CD4-positive, alpha-beta T cell treated with Interleukin-6 at 100 ng/mL for 8 hours (primary cell): ENCODE results near the gene ARFIP2.

Experiments used
- DNase-seq: peaks from one replicate; pipeline ENCODE4 v3.0.0-alpha.2; 2020; ENCODE audit warnings: mixed read lengths, low spot score

ARFIP2 gene

GRCh38 chr11:6442441-6442840 is 38.7 kb downstream of the ARFIP2 start:
- no peak for DNase-seq

GRCh38 chr11:6440906-6441358 is 40.2 kb downstream of the ARFIP2 start, which contains the start of gene HPX:
HPX (minus strand) TSS chr11:6440987; CDS start chr11:6440963, 24 bp downstream.
- DNase-seq, result no peak

GRCh38 chr11:6438979-6439571 is 42.1 kb downstream of the ARFIP2 start:
- peak; percentile 43 for DNase-seq

- peak; percentile 16 for DNase-seq
These were observed 43.1 kb downstream of the ARFIP2 start for GRCh38 chr11:6437993-6438392.

- no peak for DNase-seq
These were observed 43.7 kb downstream of the ARFIP2 start for GRCh38 chr11:6437423-6437822.

GRCh38 chr11:6433998-6434660 is 47.0 kb downstream of the ARFIP2 start:
- DNase-seq, result no peak

GRCh38 chr11:6431861-6432260 is 49.3 kb downstream of the ARFIP2 start:
- no peak for DNase-seq

GRCh38 chr11:6427516-6427915 is 53.6 kb downstream of the ARFIP2 start:
- no peak for DNase-seq
